ENCODE measurements around the gene TMTC1. TPM values are rescaled to one million over a fixed set of nuclear protein-coding genes. Genes with fewer than 3 reads are reported as not detected.
"Not testable (repeated sequence)": the region's sequence is repeated elsewhere in the genome, so short reads cannot be mapped to it uniquely, and the experiment has no call there.

The TMTC1 gene
- total RNA-seq, 2 donors from 2014 or later: 3.3 to 6.3 TPM

DNA sequence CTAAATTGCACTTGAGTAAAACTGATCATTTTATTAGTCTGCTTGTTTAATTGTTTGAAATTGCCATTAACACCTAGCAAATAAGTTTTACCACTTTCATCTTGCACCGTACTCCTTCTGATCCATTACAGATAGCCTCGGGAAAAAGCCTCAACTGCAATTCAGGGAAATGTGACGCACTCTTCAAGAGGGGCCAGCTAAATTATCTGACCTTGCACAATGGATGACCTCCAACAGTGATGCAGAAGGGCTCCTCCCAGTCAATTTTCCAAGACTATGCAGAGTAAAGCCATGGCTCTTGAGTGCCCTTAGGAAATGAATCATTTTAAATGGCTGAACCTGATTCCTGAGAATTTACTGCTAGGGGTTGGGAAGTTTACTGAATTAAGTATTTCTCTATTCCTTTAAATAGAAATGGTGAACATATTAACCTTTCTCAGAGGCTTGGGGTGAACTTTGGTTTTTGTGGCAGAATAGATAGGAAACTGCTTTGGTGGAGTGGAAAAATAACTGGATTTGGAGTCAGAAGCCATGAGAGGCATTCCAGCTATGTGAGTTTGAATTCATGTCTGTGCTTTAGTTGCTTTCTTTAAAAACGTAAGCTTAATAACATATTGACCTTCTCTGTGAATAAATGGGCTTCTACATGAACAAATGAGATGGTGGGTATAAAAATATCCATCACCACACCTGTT lies 221.5 kb downstream of the TMTC1 start:
- peak; percentile 27 for DNase-seq
- Histone ChIP-seq H3K27me3 (no peaks in the 10 kb centered on the region), H3K4me1 (no peaks in the 10 kb centered on the region), H3K9ac (ENCODE audit: low read depth in 2 of 2, low read length in 2 of 2) (no peak overlapping the region), H3K27ac (peak overlapping the region; percentile 2), H3K4me3 (no peak overlapping the region), H3K36me3 (no peaks in the 10 kb centered on the region), H3K9me3 (no peaks in the 10 kb centered on the region)
- TF ChIP-seq, protein P1, sequence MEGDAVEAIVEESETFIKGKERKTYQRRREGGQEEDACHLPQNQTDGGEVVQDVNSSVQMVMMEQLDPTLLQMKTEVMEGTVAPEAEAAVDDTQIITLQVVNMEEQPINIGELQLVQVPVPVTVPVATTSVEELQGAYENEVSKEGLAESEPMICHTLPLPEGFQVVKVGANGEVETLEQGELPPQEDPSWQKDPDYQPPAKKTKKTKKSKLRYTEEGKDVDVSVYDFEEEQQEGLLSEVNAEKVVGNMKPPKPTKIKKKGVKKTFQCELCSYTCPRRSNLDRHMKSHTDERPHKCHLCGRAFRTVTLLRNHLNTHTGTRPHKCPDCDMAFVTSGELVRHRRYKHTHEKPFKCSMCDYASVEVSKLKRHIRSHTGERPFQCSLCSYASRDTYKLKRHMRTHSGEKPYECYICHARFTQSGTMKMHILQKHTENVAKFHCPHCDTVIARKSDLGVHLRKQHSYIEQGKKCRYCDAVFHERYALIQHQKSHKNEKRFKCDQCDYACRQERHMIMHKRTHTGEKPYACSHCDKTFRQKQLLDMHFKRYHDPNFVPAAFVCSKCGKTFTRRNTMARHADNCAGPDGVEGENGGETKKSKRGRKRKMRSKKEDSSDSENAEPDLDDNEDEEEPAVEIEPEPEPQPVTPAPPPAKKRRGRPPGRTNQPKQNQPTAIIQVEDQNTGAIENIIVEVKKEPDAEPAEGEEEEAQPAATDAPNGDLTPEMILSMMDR (IDR thresholded peaks at IDR 0.05): no peak
- intact Hi-C loops (cut with DNase I): no loop called here

DNA sequence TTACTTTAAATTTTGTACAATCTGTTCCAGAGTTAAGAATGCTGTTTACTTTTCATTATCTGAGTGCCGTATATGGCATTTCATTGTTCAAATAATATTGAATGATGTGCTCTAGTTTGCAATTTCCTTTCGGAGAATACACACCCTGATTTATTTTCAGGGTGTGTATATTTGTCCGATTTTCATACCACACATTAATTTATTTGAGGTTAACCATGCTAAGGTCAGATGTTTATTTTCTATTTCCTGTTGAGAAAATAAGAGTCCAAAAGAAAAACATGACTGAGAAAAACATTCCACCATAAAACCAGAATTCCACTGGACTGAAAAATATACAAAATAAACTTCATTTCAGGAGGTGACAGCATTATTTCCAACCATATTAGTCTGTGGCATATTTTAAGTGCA lies 222.1 kb downstream of the TMTC1 start:
- H3K27me3 ChIP-seq: no peaks in the 10 kb centered on the region
- H3K9ac ChIP-seq (ENCODE audit: low read depth in 2 of 2, low read length in 2 of 2): no peak overlapping the region
- intact Hi-C loops (cut with DNase I): no loop called here
- no peak overlapping the region for H3K4me3 ChIP-seq
- no peaks in the 10 kb centered on the region for H3K9me3 ChIP-seq
- no peak for DNase-seq
- no peak overlapping the region for H3K27ac ChIP-seq
- H3K4me1 ChIP-seq: no peaks in the 10 kb centered on the region
- TF ChIP-seq, protein P1 (IDR thresholded peaks at IDR 0.05): no peak
- H3K36me3 ChIP-seq: no peaks in the 10 kb centered on the region

DNA sequence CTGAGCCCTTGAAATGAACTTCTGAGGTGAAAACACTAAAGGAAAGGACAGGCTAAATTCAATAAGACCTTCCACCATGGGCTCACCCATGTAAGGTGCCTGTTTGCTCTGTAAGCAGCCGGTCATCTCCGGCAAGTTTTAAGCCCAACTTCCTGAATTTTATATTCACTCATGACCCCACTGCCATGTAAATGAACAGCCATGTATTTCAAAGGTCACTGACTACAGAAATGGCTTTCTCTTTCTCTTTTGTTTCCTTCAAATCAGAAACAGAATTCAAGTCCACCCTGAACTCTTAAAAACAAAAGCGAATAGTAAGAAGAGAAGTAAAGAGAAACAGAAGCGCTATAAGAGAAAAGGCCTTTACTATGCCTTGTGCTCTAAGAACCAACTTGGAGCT lies 224.5 kb downstream of the TMTC1 start:
- no peaks in the 10 kb centered on the region for H3K36me3 ChIP-seq
- no peaks in the 10 kb centered on the region for H3K27me3 ChIP-seq
- no peak for DNase-seq
- intact Hi-C loops (cut with DNase I): no loop called here
- H3K9me3 ChIP-seq: no peaks in the 10 kb centered on the region
- no peak overlapping the region for H3K4me3 ChIP-seq
- peak overlapping the region; percentile 18 for H3K27ac ChIP-seq
- H3K9ac ChIP-seq (ENCODE audit: low read depth in 2 of 2, low read length in 2 of 2): no peak overlapping the region
- no peaks in the 10 kb centered on the region for H3K4me1 ChIP-seq
- TF ChIP-seq, protein P1 (IDR thresholded peaks at IDR 0.05): no peak

DNA sequence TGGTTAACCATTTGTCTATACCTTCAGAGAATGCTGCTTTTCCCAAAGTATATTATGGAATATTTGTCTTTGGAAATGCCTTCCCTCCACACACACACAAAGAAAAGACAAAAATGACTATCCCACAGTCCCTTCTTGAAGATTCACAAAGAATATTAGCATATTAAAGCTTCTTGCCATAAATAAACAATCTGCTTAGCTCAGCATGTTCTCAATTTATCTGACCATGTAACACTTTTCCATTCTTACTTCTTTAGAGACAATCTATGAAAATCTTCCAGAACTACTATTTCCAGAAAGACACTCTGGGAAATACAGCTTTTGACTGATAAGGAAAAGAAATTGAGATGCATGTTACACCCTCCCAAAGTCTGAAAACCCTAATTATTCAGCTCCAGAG lies 227.4 kb downstream of the TMTC1 start:
- no peak for DNase-seq
- Histone ChIP-seq H3K27me3 (no peaks in the 10 kb centered on the region), H3K4me1 (no peaks in the 10 kb centered on the region), H3K27ac (no peak overlapping the region), H3K9me3 (no peaks in the 10 kb centered on the region), H3K4me3 (no peak overlapping the region), H3K36me3 (no peaks in the 10 kb centered on the region), H3K9ac (ENCODE audit: low read depth in 2 of 2, low read length in 2 of 2) (no peak overlapping the region)
- TF ChIP-seq, protein P1 (IDR thresholded peaks at IDR 0.05): no peak
- intact Hi-C loops (cut with DNase I): no loop called here

DNA sequence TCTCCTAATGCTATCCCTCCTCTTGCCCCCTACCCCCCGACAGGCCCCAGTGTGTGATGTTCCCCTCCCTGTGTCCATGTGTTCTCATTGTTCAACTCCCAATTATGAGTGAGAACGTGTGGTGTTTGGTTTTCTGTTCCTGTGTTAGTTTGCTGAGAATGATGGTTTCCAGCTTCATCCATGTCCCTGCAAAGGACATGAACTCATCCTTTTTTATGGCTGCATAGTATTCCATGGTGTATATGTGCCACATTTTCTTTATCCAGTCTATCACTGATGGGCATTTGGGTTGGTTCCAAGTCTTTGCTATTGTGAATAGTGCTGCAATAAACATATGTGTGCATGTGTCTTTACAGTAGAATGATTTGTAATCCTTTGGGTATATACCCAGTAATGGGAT lies 228.3 kb downstream of the TMTC1 start:
- H3K27me3 ChIP-seq; H3K4me1 ChIP-seq; H3K27ac ChIP-seq; H3K9me3 ChIP-seq; H3K4me3 ChIP-seq; DNase-seq; H3K36me3 ChIP-seq; intact Hi-C loops (cut with DNase I); H3K9ac ChIP-seq (ENCODE audit: low read depth in 2 of 2, low read length in 2 of 2): not testable (repeated sequence)

DNA sequence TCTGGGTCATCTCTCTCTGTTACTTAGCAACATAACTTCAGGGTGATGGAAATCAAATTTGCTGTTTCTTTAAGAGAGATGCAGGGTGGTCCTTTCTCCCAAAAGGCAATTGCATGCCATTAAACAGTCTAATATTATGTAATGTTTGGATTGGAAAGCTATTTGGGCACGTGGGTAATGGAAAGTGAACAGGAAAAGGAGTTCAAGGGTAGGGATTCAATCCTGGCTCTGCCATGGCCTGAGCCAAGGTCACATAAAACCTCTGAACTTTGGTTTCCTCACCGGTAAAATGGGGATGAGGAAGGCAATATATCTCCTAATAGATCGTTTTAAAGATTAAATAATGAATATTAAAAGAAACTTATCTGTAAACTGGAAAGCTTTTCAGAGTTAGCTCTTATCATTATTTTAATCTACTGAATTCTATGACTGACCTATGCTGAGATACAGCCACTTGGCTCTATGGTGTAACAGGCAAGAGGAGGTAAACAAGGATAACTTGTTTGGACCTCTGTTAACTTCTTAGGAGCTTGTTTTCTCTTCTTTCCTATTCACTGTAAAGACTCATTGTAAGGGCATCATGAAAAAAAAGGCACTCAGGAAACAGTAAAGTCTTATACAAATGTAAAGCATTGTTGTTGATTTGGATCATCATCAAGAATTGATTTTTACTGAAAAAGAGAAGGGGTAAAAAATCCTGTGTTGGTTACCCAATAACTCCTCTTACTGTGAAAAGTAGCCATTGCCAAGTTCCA lies 230.6 kb downstream of the TMTC1 start:
- Histone ChIP-seq H3K27ac (no peak overlapping the region), H3K4me3 (no peak overlapping the region), H3K4me1 (no peaks in the 10 kb centered on the region), H3K36me3 (no peaks in the 10 kb centered on the region), H3K9ac (ENCODE audit: low read depth in 2 of 2, low read length in 2 of 2) (no peak overlapping the region), H3K9me3 (no peaks in the 10 kb centered on the region), H3K27me3 (no peaks in the 10 kb centered on the region)
- TF ChIP-seq, protein P1 (IDR thresholded peaks at IDR 0.05): no peak
- intact Hi-C loops (cut with DNase I): loop anchor here (5.0 kb wide), 1 partner anchor 1254 kb away; no protein-coding TSS in a partner anchor
- DNase-seq: no peak
